NCI-H1694 (cell line): ENCODE data around the gene BGN.

Experiments used
- DNase-seq: peaks from one replicate; lab custom pipeline; 2025; lab: John Stamatoyannopoulos, UW

BGN gene

GRCh38 chrX:153504445-153505016, 9.8 kb downstream of the BGN start:
- no peak for DNase-seq

- no peak for DNase-seq
These were observed 10.6 kb downstream of the BGN start for GRCh38 chrX:153505361-153505760.

GRCh38 chrX:153507484-153508178, 12.9 kb downstream of the BGN start:
- DNase-seq: peak; percentile 69

GRCh38 chrX:153509592-153509991, 14.8 kb downstream of the BGN start:
- DNase-seq: no peak

- no peak for DNase-seq
These were observed 15.6 kb downstream of the BGN start for GRCh38 chrX:153510383-153510782.

- DNase-seq: no peak
These were observed 17.2 kb downstream of the BGN start for GRCh38 chrX:153511784-153512500.

GRCh38 chrX:153512501-153512893, 17.7 kb downstream of the BGN start:
- no peak for DNase-seq

GRCh38 chrX:153513265-153513664, 18.5 kb downstream of the BGN start:
- no peak for DNase-seq

- DNase-seq: no peak
These were observed 19.5 kb downstream of the BGN start for GRCh38 chrX:153514259-153514658.

GRCh38 chrX:153515435-153515834, 20.7 kb downstream of the BGN start:
- no peak for DNase-seq

GRCh38 chrX:153516073-153516472, 21.3 kb downstream of the BGN start:
- DNase-seq: no peak

- no peak for DNase-seq
These were observed 22.6 kb downstream of the BGN start, which contains the start of gene ATP2B3 for GRCh38 chrX:153517423-153517822. Gene ATP2B3, plus strand, starts transcription at chrX:153517642. Its CDS starts 18,606 bp downstream, at chrX:153536248.

- no peak for DNase-seq
These were observed 23.4 kb downstream of the BGN start for GRCh38 chrX:153517946-153518834.

GRCh38 chrX:153519569-153520286, 24.9 kb downstream of the BGN start:
- DNase-seq: no peak

- DNase-seq: no peak
These were observed 25.6 kb downstream of the BGN start for GRCh38 chrX:153520287-153520917.

- peak; percentile 86 for DNase-seq
These were observed 26.3 kb downstream of the BGN start for GRCh38 chrX:153521034-153521433.

- no peak for DNase-seq
These were observed 27.5 kb downstream of the BGN start for GRCh38 chrX:153522259-153522658.

GRCh38 chrX:153523269-153523668, 28.5 kb downstream of the BGN start:
- no peak for DNase-seq

GRCh38 chrX:153524234-153524633, 29.5 kb downstream of the BGN start:
- DNase-seq: no peak

GRCh38 chrX:153525451-153525850, 30.7 kb downstream of the BGN start:
- peak; percentile 86 for DNase-seq

GRCh38 chrX:153526042-153526441, 31.3 kb downstream of the BGN start:
- DNase-seq: peak; percentile 87
